ENCODE data around the gene MPG. TPM values are rescaled to one million over a fixed set of nuclear protein-coding genes. Genes with fewer than 3 reads are reported as not detected.

MPG gene
- total and polyA plus RNA-seq, 7 donors = 23.0 to 68.1 (median 43.1) TPM

DNA sequence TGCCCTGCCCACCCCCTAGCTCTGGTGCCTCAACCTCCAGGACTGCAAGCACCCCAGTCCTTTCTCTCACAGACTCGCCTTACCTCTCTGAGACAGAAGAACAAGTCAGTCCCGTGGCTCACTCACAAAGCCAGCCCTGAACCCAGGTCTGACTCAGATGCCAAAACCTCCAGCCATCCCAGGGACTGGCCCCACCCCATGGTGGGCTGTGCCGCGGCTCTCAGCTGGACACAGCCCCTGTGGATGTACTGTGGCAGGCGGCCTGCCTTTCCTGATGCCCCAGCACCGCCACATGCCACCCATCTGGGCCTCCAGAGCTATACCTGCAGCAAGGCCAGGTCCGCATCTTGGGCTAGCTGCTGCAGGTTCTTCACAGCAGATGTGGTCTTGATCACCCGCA is 19.8 kb downstream of the MPG start:
- Histone ChIP-seq H3K4me3 (no peak overlapping the region), H3K4me1 (peaks cover 40% of the 10 kb centered on the region), H3K27ac (peak overlapping the region; percentile 44), H3K9me3 (no peaks in the 10 kb centered on the region), H3K27me3 (ENCODE audit: insufficient read depth in 3 of 3, low read length in 2 of 3) (no peaks in the 10 kb centered on the region), H3K36me3 (ENCODE audit: insufficient read depth in 1 of 2, low read depth in 1 of 2) (peaks cover 0 to 16% of the 10 kb centered on the region in 2 donors)
- intact Hi-C loops (cut with DNase I) = loop anchor here (1.0 to 2.0 kb wide), 2 partner anchors 31 to 33 kb away; no protein-coding TSS in a partner anchor
- TF ChIP-seq, protein P1, sequence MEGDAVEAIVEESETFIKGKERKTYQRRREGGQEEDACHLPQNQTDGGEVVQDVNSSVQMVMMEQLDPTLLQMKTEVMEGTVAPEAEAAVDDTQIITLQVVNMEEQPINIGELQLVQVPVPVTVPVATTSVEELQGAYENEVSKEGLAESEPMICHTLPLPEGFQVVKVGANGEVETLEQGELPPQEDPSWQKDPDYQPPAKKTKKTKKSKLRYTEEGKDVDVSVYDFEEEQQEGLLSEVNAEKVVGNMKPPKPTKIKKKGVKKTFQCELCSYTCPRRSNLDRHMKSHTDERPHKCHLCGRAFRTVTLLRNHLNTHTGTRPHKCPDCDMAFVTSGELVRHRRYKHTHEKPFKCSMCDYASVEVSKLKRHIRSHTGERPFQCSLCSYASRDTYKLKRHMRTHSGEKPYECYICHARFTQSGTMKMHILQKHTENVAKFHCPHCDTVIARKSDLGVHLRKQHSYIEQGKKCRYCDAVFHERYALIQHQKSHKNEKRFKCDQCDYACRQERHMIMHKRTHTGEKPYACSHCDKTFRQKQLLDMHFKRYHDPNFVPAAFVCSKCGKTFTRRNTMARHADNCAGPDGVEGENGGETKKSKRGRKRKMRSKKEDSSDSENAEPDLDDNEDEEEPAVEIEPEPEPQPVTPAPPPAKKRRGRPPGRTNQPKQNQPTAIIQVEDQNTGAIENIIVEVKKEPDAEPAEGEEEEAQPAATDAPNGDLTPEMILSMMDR (IDR thresholded peaks at IDR 0.05) = no peak
- ATAC-seq (no peak), DNase-seq (no peak)
- WGBS, 3 donors = 86 to 93% (median 88%) methylated on average over 8 of the region's 8 CpGs

DNA sequence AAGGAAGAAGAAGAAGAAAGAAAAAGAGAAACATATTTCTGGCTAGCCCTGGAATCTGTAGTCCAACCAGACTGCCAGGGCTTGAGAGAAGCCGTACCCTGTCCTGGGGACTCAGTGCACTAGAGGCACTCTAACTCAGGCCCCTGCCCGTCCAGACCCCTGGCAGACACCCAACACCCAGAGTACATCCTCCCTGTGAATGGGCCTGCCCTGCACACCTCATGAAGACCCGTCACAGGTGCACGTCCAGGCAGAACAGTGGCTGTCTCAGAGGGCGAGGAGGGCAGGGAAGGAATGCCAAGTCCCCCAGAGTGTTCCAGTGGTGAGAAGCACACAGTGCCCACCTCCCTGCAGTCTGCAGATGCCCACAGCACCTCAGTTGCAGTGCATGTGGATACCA is 23.0 kb downstream of the MPG start:
- H3K4me1 ChIP-seq = peaks cover 52% of the 10 kb centered on the region
- intact Hi-C loops (cut with DNase I) = no loop called here
- TF ChIP-seq, protein P1 (IDR thresholded peaks at IDR 0.05) = no peak
- no peaks in the 10 kb centered on the region for H3K9me3 ChIP-seq
- H3K4me3 ChIP-seq = no peak overlapping the region
- DNase-seq (no peak), ATAC-seq (no peak)
- H3K27me3 ChIP-seq (ENCODE audit: insufficient read depth in 3 of 3, low read length in 2 of 3) = no peaks in the 10 kb centered on the region
- H3K36me3 ChIP-seq (ENCODE audit: insufficient read depth in 1 of 2, low read depth in 1 of 2) = peaks cover 0 to 18% of the 10 kb centered on the region in 2 donors
- peak overlapping the region; percentile 73 for H3K27ac ChIP-seq
- WGBS, 3 donors = 78 to 86% (median 78%) methylated on average over 5 of the region's 5 CpGs

DNA sequence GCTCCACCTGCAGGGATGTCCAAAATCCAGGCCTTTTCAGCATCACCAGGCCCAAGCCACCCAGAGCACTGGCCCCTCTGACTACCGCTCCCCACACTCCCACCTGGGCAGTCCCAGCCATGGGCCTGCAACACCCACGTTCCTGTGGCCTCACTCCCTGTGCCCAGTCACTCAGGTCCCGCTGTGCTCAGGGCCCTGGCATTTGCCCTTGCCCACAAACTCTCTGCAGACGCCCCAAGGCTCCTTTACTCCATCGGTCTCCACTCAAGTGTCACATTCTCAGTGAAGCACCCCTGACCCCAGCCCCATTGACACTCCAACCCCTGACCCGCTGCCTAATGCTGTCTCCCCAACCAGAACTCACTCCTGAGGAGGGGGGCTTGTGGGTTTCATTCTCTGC is 23.6 kb downstream of the MPG start:
- TF ChIP-seq, protein P1 (IDR thresholded peaks at IDR 0.05) = no peak
- ATAC-seq (no peak), DNase-seq (no peak)
- Histone ChIP-seq H3K36me3 (ENCODE audit: insufficient read depth in 1 of 2, low read depth in 1 of 2) (peaks cover 0 to 20% of the 10 kb centered on the region in 2 donors), H3K4me1 (peaks cover 52% of the 10 kb centered on the region), H3K27me3 (ENCODE audit: insufficient read depth in 3 of 3, low read length in 2 of 3) (no peaks in the 10 kb centered on the region), H3K9me3 (no peaks in the 10 kb centered on the region), H3K4me3 (peak overlapping the region; percentile 9), H3K27ac (peak overlapping the region; percentile 73)
- WGBS, 3 donors = 80 to 94% (median 86%) methylated on average over 6 of the region's 6 CpGs
- intact Hi-C loops (cut with DNase I) = no loop called here

DNA sequence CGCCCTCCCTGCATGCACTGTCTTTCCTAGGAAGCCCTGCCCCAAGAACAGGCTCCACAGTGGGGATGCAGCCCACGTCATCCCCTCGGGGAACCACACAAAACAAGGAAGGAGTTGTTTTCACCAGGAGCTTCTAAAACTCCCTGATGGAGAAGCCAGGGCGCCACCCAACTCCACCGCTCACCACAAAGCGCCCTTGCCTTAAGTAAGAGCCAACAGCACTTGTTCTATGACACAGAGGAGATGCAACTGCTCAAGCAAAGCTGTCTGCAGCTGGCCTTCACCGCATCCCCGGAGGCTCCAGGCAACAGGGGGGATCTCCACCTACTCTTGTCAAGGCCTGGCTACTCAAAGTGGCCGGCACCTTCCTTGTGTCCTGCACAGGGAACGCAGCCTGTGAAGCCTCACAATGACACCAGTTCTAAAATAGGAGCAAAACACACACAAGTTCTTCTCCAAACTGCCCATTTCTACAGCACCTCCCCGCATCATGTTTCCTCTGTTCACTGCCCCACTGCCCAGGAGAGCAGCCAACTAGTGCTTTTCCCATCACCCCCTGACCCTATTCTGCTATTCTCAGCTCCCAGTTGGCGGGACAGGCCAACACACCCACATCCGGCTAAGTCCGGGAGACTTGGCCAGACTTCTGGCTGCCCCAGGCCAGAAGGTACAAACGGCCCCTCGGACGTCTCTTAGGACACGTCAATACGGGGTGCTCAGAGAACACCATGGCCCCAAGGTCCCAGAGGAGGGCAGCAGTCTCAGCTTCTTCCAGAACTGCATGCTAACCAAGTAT is 24.2 kb downstream of the MPG start:
- Histone ChIP-seq H3K4me1 (peaks cover 49% of the 10 kb centered on the region), H3K27ac (peak overlapping the region; percentile 73), H3K4me3 (peak overlapping the region; percentile 9), H3K9me3 (no peaks in the 10 kb centered on the region), H3K36me3 (ENCODE audit: insufficient read depth in 1 of 2, low read depth in 1 of 2) (peaks cover 0 to 20% of the 10 kb centered on the region in 2 donors), H3K27me3 (ENCODE audit: insufficient read depth in 3 of 3, low read length in 2 of 3) (no peaks in the 10 kb centered on the region)
- TF ChIP-seq, protein P1 (IDR thresholded peaks at IDR 0.05) = no peak
- intact Hi-C loops (cut with DNase I) = no loop called here
- ATAC-seq (peak; percentile 72 to 83 (median 78)), DNase-seq (peak; percentile 67 to 88)
- 34 to 45% (median 41%) methylated on average over 19 of the region's 19 CpGs for WGBS, 3 donors

Measured in psoas muscle (tissue), 8 donors.